Mesendoderm (in vitro differentiated cells): ENCODE data around the gene PIPOX.
A peak's percentile ranks its signal among the peaks of the same experiment; 100 is the strongest.

Experiments used
- DNase-seq: peaks from one replicate; pipeline ENCODE4 v3.0.0; 2013
- H2AK5ac ChIP-seq: 2 replicates; pipeline ENCODE4 v1.6.1; 2013; ENCODE audit warnings: low read length, inconsistent platforms
- H2BK120ac ChIP-seq: 2 replicates; pipeline ENCODE4 v1.6.1; 2013; ENCODE audit warnings: low read depth, mild to moderate bottlenecking, low read length, moderate library complexity, mixed read lengths
- H2BK15ac ChIP-seq: replicated peaks from 2 replicates; pipeline ENCODE4 v1.6.1; 2013; ENCODE audit warnings: low read depth, mild to moderate bottlenecking, moderate library complexity
- H2BK5ac ChIP-seq: 2 replicates; pipeline ENCODE4 v1.6.1; 2013; ENCODE audit warnings: low read length, inconsistent platforms
- H3K18ac ChIP-seq: 2 replicates; pipeline ENCODE4 v1.6.1; 2013; ENCODE audit warnings: mild to moderate bottlenecking, low read length, mixed read lengths
- H3K23ac ChIP-seq: one replicate; pipeline ENCODE4 v1.6.1; 2013; ENCODE audit warnings: low read length
- H3K27ac ChIP-seq: 2 replicates; pipeline ENCODE4 v1.5.1; 2013; ENCODE audit warnings: low read depth, mild to moderate bottlenecking, inconsistent platforms, low read length, moderate library complexity
- H3K27me3 ChIP-seq: 2 replicates; pipeline ENCODE4 v1.6.1; 2013; ENCODE audit warnings: low read length, control low read depth, mild to moderate bottlenecking, inconsistent platforms; ENCODE audit not compliant: insufficient read depth, poor library complexity
- H3K36me3 ChIP-seq: 2 replicates; pipeline ENCODE4 v1.6.1; 2013; ENCODE audit warnings: low read length, inconsistent platforms; ENCODE audit not compliant: control insufficient read depth, insufficient read depth
- H3K4ac ChIP-seq: one replicate; pipeline ENCODE4 v1.6.1; 2013; ENCODE audit warnings: low read depth, mild to moderate bottlenecking, low read length, moderate library complexity
- H3K4me1 ChIP-seq: 2 replicates; pipeline ENCODE4 v1.6.1; 2013; ENCODE audit warnings: low read depth, low read length, inconsistent platforms; ENCODE audit not compliant: control insufficient read depth
- H3K4me2 ChIP-seq: 2 replicates; pipeline ENCODE4 v1.6.1; 2013; ENCODE audit warnings: low read length
- H3K4me3 ChIP-seq: 2 replicates; pipeline ENCODE4 v1.5.1; 2013; ENCODE audit warnings: mild to moderate bottlenecking, low read length
- H3K56ac ChIP-seq: one replicate; pipeline ENCODE4 v1.6.1; 2013; ENCODE audit warnings: low read length
- H3K79me1 ChIP-seq: 2 replicates; pipeline ENCODE4 v1.6.1; 2013; ENCODE audit warnings: low read length, inconsistent platforms
- H3K79me2 ChIP-seq: 2 replicates; pipeline ENCODE4 v1.6.1; 2013; ENCODE audit warnings: mild to moderate bottlenecking, low read length; ENCODE audit not compliant: control insufficient read depth, insufficient read depth
- H3K9ac ChIP-seq: 2 replicates; pipeline ENCODE4 v1.6.1; 2013; ENCODE audit warnings: low read length, inconsistent platforms
- H4K5ac ChIP-seq: one replicate; pipeline ENCODE4 v1.6.1; 2013; ENCODE audit warnings: low read length
- H4K8ac ChIP-seq: one replicate; pipeline ENCODE4 v1.6.1; 2013; ENCODE audit warnings: low read depth, mild to moderate bottlenecking, control low read depth, low read length, moderate library complexity
- WGBS: extraction: QIAGEN DNeasy Blood & Tissue Kit; methylation state at CpG from one replicate; pipeline ENCODE4 v1.1.7; 2013; ENCODE audit warnings: low lambda C conversion rate, missing lambda C conversion rate; ENCODE audit not compliant: insufficient coverage; ENCODE audit errors: extremely low coverage; 5-methylcytosine and 5-hydroxymethylcytosine counted together

Gene PIPOX

DNA sequence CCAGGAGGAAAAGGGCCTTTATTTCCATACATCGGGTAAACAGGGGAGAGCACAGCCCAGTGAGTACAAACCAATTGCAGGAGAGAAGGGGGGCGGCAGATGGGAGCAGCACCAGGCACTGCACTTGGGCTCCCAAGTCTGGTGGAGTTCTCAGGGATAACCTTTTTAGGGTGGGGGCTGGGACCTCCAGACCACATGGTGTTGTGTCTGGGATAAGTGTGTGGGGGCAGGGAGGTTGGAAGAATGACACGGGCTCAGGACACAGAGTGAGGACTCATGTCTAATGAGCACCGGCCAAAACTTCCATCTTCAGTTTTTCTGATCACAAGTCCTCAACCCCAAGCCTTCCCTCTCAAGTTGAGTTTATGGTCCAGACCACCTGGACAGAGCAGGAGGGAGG lies 30.6 kb downstream of the PIPOX start:
- Histone ChIP-seq H3K36me3 (no peaks in the 10 kb centered on the region), H3K27ac (no peak overlapping the region), H3K23ac (no peak overlapping the region), H2AK5ac (no peak overlapping the region), H3K79me1 (no peaks in the 10 kb centered on the region), H3K56ac (peak overlapping the region; percentile 31), H2BK5ac (no peak overlapping the region), H3K27me3 (no peaks in the 10 kb centered on the region), H4K5ac (no peak overlapping the region), H2BK15ac (no peak overlapping the region), H3K4me1 (peaks cover 8% of the 10 kb centered on the region), H2BK120ac (no peak overlapping the region), H3K4me3 (no peak overlapping the region), H3K4ac (no peak overlapping the region), H3K18ac (no peak overlapping the region), H3K79me2 (no peaks in the 10 kb centered on the region), H4K8ac (no peak overlapping the region), H3K9ac (no peak overlapping the region), H3K4me2 (no peak overlapping the region)
- DNase-seq = no peak
- WGBS = no CpG with 5 or more reads among the region's 4 CpGs

DNA sequence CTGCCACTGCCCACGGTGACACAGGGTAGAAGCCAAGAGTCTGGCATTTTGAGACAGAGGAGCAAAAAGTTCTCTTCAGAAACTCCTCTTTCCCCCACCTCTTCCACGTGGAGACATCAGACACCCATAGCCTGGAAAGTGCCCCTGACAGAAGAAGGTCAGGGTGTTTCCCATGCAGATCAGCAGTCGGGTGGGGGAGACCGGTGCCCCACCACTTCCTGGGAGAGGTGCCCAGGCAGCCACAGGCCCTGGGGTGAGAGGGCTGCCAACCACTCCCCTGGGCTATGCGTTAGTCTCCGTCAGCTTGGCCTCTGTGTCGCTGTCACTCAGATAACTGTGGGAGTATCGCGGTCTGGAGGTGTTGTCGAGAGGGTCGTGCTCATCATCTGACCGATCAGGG lies 31.5 kb downstream of the PIPOX start:
- H3K4ac ChIP-seq = no peak overlapping the region
- no CpG with 5 or more reads among the region's 12 CpGs for WGBS
- DNase-seq = no peak

DNA sequence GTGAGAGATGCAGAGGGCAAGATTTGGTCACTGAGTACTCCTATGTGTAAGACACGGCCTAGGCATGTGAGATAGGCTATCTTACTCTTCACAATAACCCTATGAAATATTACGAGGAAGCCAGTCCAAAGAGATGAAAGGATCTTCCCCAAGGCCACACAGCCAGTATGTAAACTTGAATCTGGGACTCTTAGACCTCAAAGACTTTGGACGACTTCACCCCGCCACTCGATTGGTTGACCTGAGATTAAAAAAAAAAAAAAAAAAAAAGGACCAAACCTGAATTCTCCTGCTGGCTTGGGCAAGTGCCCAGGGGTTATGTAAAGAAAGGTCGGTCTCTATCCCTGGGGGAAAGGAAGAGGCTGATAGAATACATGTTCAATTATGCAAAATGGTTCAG lies 33.1 kb downstream of the PIPOX start:
- no peak overlapping the region for H3K4me2 ChIP-seq
- H3K27ac ChIP-seq = no peak overlapping the region
- H3K4ac ChIP-seq = no peak overlapping the region
- no peak for DNase-seq
- no peaks in the 10 kb centered on the region for H3K27me3 ChIP-seq
- H3K18ac ChIP-seq = no peak overlapping the region
- no peak overlapping the region for H3K56ac ChIP-seq
- no peak overlapping the region for H2AK5ac ChIP-seq
- H2BK5ac ChIP-seq = no peak overlapping the region
- H3K36me3 ChIP-seq = peaks cover 3% of the 10 kb centered on the region
- H3K79me1 ChIP-seq = no peaks in the 10 kb centered on the region
- no peak overlapping the region for H3K9ac ChIP-seq
- no peak overlapping the region for H4K5ac ChIP-seq
- no CpG with 5 or more reads among the region's 6 CpGs for WGBS
- H4K8ac ChIP-seq = no peak overlapping the region
- no peak overlapping the region for H3K23ac ChIP-seq
- no peak overlapping the region for H3K4me3 ChIP-seq
- no peak overlapping the region for H2BK15ac ChIP-seq
- no peaks in the 10 kb centered on the region for H3K79me2 ChIP-seq
- no peak overlapping the region for H2BK120ac ChIP-seq
- peaks cover 8% of the 10 kb centered on the region for H3K4me1 ChIP-seq

More for the DNA sequence above, 31.5 kb downstream of the PIPOX start:
- H3K27ac ChIP-seq = no peak overlapping the region
- H3K79me1 ChIP-seq = no peaks in the 10 kb centered on the region
- peaks cover 3% of the 10 kb centered on the region for H3K36me3 ChIP-seq
- no peak overlapping the region for H4K8ac ChIP-seq
- H4K5ac ChIP-seq = no peak overlapping the region
- no peak overlapping the region for H3K56ac ChIP-seq
- H2AK5ac ChIP-seq = no peak overlapping the region
- no peak overlapping the region for H3K9ac ChIP-seq
- H3K4me2 ChIP-seq = no peak overlapping the region
- no peak overlapping the region for H3K23ac ChIP-seq
- H2BK120ac ChIP-seq = no peak overlapping the region
- H3K79me2 ChIP-seq = no peaks in the 10 kb centered on the region
- H2BK15ac ChIP-seq = no peak overlapping the region
- H3K27me3 ChIP-seq = no peaks in the 10 kb centered on the region
- no peak overlapping the region for H3K18ac ChIP-seq
- H3K4me1 ChIP-seq = peaks cover 8% of the 10 kb centered on the region
- H3K4me3 ChIP-seq = no peak overlapping the region
- no peak overlapping the region for H2BK5ac ChIP-seq

DNA sequence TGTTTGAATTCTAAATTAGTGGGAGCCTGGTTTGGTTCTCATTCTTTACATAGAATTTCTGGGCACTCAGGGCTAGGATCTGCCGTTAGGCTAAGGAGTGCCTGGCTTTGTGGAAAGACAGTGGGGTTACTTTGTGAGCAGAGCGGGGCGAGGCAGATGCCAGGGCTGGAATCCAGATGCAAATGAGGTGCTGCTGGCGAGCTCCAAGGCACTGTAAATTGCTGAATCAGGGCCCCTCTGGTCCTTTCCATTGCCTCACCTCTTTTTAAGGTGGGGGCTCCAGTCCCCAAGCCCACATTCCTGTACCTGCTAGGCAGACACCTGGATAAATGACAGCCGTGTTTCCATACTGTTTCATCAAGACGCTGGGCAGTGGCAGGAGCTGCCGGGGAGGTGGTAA lies 33.8 kb downstream of the PIPOX start:
- Histone ChIP-seq H3K56ac (no peak overlapping the region), H3K27me3 (no peaks in the 10 kb centered on the region), H3K79me1 (no peaks in the 10 kb centered on the region), H3K4me2 (no peak overlapping the region), H3K18ac (no peak overlapping the region), H3K36me3 (peaks cover 3% of the 10 kb centered on the region), H4K8ac (no peak overlapping the region), H2BK5ac (no peak overlapping the region), H3K4ac (no peak overlapping the region), H3K23ac (no peak overlapping the region), H2BK120ac (no peak overlapping the region), H3K79me2 (no peaks in the 10 kb centered on the region), H4K5ac (no peak overlapping the region), H3K4me3 (no peak overlapping the region), H3K9ac (no peak overlapping the region), H2AK5ac (no peak overlapping the region), H3K4me1 (peaks cover 8% of the 10 kb centered on the region), H2BK15ac (no peak overlapping the region), H3K27ac (no peak overlapping the region)
- no CpG with 5 or more reads among the region's 7 CpGs for WGBS
- DNase-seq = peak; percentile 60

DNA sequence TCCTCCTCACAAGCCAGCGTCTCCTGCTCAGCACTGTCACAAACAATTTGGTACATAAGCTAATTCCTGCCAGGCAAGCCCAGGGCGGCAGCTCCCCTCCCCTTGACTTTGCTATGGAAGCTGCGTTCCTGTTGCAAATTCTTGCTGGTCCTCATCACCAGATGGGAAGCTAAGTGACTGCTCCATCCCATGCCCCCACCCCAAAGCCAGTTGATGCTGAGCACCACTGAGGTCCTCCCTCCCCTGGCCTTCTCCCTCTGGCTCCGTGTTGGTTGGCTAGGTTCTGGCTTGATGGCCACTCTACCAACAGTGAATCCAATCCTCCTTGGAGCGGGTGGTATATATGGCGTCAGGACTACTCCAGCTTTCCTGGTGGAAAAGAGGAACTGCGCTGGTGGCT lies 34.4 kb downstream of the PIPOX start:
- Histone ChIP-seq H3K23ac (no peak overlapping the region), H3K4ac (no peak overlapping the region), H3K4me3 (no peak overlapping the region), H2BK5ac (no peak overlapping the region), H3K27me3 (no peaks in the 10 kb centered on the region), H3K79me1 (no peaks in the 10 kb centered on the region), H3K36me3 (peaks cover 3% of the 10 kb centered on the region), H3K56ac (no peak overlapping the region), H4K8ac (no peak overlapping the region), H3K79me2 (no peaks in the 10 kb centered on the region), H2BK120ac (no peak overlapping the region), H2AK5ac (no peak overlapping the region), H3K4me1 (peaks cover 8% of the 10 kb centered on the region), H3K18ac (no peak overlapping the region), H4K5ac (no peak overlapping the region), H3K27ac (no peak overlapping the region), H3K4me2 (no peak overlapping the region), H2BK15ac (no peak overlapping the region), H3K9ac (no peak overlapping the region)
- no CpG with 5 or more reads among the region's 7 CpGs for WGBS
- no peak for DNase-seq

DNA sequence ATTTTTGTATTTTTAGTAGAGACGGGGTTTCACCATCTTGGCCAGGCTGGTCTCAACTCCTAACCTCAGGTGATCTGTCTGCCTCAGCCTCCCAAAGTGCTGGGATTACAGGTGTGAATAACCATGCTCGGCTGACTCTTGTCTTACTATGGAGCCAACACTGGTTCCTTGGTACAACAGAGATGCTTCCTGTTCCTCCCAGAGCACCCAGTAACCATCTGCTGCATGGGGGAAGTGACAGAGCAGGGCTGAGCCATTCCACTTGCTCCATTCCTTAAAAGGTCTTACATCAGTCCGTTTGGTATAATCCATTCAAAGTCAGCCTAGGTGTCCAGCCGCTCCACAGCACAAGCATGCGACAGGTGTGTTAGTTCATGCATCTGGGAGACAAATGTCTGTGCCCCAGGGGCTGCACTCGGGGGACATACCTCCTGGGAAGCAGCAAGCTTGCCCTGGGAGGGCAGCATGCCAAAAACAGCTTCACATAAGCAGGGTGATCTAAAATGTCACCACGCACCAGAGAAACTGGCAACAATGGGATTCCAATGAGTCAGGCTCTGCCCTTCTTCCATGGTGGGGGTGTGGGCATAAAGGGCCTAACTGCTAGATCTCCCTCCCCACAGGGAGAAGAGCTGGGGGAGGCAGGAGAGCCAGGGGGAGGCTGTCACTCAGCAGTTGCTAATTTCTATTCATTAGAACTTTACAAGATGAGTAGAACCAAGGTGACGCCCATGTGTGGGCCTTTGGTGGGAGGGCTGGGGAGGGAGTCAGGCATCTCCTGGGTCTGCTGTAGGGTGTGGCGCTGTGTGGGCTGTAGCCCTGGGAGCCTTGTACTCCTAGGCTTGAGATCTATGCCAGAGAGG lies 35.5 kb downstream of the PIPOX start:
- Histone ChIP-seq H3K4me2 (no peak overlapping the region), H3K4me3 (no peak overlapping the region), H3K9ac (no peak overlapping the region), H3K18ac (no peak overlapping the region), H3K27me3 (no peaks in the 10 kb centered on the region), H4K8ac (no peak overlapping the region), H3K4ac (no peak overlapping the region), H3K4me1 (peaks cover 5% of the 10 kb centered on the region), H2AK5ac (no peak overlapping the region), H4K5ac (no peak overlapping the region), H3K36me3 (peaks cover 3% of the 10 kb centered on the region), H3K79me2 (no peaks in the 10 kb centered on the region), H3K27ac (no peak overlapping the region), H2BK15ac (no peak overlapping the region), H3K23ac (no peak overlapping the region), H2BK5ac (no peak overlapping the region), H3K56ac (no peak overlapping the region), H2BK120ac (no peak overlapping the region), H3K79me1 (no peaks in the 10 kb centered on the region)
- no CpG with 5 or more reads among the region's 9 CpGs for WGBS
- DNase-seq = no peak
